GM19467 (cell line): ENCODE measurements around the gene HSPBAP1.

Experiments used
- ATAC-seq: cut with Tn5 transposase; IDR thresholded peaks from one replicate; pipeline ENCODE4 v1.9.1; 2021; ENCODE audit warnings: mild to moderate bottlenecking, moderate library complexity; ENCODE audit not compliant: unreplicated experiment

The HSPBAP1 gene, protein sequence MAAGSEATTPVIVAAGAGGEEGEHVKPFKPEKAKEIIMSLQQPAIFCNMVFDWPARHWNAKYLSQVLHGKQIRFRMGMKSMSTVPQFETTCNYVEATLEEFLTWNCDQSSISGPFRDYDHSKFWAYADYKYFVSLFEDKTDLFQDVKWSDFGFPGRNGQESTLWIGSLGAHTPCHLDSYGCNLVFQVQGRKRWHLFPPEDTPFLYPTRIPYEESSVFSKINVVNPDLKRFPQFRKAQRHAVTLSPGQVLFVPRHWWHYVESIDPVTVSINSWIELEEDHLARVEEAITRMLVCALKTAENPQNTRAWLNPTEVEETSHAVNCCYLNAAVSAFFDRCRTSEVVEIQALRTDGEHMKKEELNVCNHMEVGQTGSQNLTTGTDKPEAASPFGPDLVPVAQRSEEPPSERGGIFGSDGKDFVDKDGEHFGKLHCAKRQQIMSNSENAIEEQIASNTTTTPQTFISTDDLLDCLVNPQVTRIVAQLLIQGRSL

GRCh38 chr3:122793568-122794416, at the start of gene HSPBAP1:
Gene HSPBAP1 (minus strand): TSS chr3:122793831. CDS start chr3:122793680, 151 bp downstream.
- peak; percentile 56 for ATAC-seq

GRCh38 chr3:122835590-122835989, 42.0 kb upstream of the HSPBAP1 start:
- no peak for ATAC-seq

DNA sequence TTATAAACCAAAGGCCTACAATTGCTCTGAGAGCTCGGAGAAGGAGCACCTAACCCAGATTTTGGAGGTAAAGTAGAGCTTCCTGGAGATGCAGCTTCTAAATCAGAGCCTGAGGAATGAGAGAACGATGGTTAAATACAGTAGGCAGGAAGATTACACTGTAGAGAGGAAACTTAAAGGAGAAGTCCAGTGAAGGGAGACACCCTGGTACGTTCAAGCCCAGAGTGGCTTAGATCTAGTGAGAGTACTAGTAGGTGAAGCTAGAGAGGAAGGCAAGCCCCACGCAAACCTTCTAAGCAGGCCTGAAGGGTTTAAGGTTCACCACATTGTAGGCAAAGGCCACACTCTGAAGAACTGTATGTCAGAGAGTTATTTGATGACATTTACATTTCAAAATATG, 34.6 kb upstream of the HSPBAP1 start:
- no peak for ATAC-seq

DNA sequence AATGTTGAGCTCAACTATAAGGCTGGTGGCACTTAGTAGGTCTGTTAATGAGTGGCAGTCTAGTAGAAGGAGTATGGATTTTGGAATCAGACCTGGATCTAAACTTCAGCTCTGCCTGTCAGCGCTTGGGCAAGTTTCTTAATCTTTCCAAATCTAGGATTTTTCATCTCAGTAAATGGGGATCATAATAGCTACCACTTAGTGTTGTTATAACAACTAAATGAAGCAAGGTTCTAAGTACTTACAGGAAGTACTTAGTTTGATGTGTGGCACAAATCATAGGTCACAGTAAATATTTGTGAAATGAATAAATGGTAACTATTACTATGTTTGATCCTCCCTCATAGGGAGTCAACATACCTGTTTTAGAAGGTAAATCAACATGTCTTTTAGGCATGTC, 32.6 kb upstream of the HSPBAP1 start:
- ATAC-seq: no peak

GRCh38 chr3:122825460-122825859, 31.8 kb upstream of the HSPBAP1 start:
- ATAC-seq: no peak

GRCh38 chr3:122824465-122825381, 31.1 kb upstream of the HSPBAP1 start:
- ATAC-seq: no peak

- ATAC-seq: no peak
These were observed 23.0 kb upstream of the HSPBAP1 start for GRCh38 chr3:122816587-122816986.

- no peak for ATAC-seq
These were observed 17.1 kb upstream of the HSPBAP1 start for GRCh38 chr3:122810734-122811133.

DNA sequence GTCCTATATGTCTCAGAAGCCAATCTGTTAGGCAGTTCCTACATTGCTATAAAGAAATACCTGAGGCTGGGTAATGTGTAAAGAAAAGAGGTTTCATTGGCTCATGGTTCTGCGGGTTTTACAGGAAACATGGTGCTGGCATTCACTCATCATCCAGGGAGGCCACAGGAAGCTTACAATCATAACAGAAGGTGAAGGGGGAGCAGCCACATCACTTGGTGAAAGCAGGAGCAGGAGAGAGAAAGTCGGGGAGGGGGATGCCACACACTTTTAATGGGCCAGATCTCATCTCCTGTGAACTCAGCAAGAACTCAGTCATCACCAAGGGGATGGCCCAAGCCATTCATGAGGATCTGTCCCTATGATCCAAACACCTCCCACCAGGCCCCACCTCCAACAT, 10.3 kb upstream of the HSPBAP1 start:
- no peak for ATAC-seq

GRCh38 chr3:122802323-122802722, 8.7 kb upstream of the HSPBAP1 start:
- ATAC-seq: no peak

DNA sequence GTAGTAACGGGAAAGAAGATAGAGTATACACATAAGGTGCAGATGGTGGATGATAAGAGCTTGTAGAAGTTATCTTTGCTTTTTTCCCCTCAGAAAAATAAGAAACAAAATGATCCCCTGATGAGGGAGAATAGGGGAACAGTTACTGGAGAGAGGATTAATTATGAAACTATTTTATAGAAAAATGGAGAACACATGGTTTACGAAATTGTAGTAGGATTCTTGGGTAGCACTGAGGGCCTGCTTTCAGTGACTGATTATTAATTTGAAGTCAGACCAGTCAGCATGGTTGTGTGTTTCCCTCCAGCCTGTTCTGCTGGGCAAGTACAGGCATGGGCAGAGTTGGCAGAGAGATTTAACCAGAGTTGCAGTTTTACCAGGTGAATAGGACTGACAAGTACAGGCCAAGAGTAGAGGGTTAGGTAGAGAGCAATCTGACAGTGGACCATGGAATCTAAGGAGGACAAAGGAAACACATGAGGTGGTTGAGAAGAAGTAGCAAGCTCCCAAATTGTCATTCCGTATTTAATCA, 7.1 kb upstream of the HSPBAP1 start:
- ATAC-seq: no peak

GRCh38 chr3:122800031-122800430, 6.4 kb upstream of the HSPBAP1 start:
- ATAC-seq: no peak

- ATAC-seq: no peak
These were observed 5.7 kb upstream of the HSPBAP1 start for GRCh38 chr3:122799322-122799721.

GRCh38 chr3:122797291-122797690, 3.7 kb upstream of the HSPBAP1 start:
- ATAC-seq: no peak

DNA sequence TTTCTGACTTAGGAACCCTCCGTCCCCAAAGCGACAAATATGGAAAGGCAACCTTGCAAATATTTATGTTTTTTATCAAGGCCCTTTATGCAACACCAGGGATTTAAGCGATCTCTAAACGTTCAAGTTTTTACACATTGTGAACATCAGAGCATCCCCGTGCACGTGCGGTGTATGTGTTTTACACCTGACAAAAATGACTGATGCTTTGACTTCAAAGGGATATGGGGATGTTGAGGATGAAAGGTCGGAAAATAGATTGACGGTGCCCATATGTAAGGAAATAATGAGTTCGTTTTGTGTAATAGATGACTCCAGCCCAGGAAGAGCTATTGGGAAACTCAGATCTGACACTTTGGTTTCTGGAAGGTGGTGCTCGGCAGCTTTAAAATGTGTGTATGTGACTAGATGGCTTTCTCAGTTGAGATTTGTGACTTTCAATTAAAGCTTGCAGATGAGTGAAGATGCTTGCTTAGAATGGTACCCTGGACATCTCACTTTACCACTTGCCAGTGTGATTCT, 2.1 kb upstream of the HSPBAP1 start:
- ATAC-seq: no peak

GRCh38 chr3:122794779-122795673, 1.4 kb upstream of the HSPBAP1 start, which contains the start of gene SLC49A4:
Gene SLC49A4 (plus strand): TSS chr3:122795069. CDS start chr3:122795193, 124 bp downstream.
- ATAC-seq: peak; percentile 71

DNA sequence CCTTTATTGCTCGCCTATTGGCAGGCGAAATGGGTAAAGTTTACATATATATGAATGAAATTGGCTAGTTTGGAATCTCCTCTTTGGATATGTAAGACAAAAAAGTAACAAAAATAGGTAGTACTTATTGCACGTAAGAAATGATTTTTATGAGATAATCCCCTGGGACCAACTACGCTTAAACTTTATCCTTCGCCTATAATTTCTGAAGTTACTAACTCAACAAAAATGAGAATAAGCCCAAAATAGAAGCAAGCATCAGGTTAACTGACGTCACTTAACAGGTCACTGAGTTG, 800 bp upstream of the HSPBAP1 start:
- ATAC-seq: no peak

- no peak for ATAC-seq
These were observed 3.9 kb downstream of the HSPBAP1 start for GRCh38 chr3:122789585-122790273.

DNA sequence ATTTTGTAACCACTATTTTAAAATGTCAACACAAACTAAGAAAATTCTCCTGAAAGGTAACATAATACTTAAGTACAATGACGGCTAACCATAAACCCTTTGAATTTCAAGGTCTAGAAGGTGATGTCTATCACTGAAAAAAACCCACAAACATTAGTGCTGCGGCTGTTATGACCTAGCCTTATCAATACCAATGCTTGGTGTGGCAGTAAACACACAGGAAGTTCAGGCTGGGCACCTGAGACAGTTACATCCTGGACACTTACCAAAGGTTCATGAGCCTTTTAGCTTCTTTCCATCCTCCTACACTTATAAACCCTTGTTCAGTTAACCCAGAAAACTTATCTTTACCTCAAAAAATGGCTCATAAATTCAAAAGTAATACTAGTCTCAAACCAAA, 5.8 kb downstream of the HSPBAP1 start:
- ATAC-seq: no peak
